GM18499 (cell line): ENCODE results near the gene KATNAL1.

Source experiments
- ATAC-seq: cut with Tn5 transposase; IDR thresholded peaks from one replicate; pipeline ENCODE4 v1.9.1; 2021; ENCODE audit warnings: moderate number of reproducible peaks; ENCODE audit not compliant: insufficient read depth, unreplicated experiment

KATNAL1 gene

GRCh38 chr13:30307194-30307970 is at the start of gene KATNAL1:
TSS of gene KATNAL1 (minus strand) at chr13:30307551. CDS start at chr13:30283777, 23,774 bp downstream.
- peak; percentile 31 for ATAC-seq

- no peak for ATAC-seq
These were observed 48.5 kb upstream of the KATNAL1 start for GRCh38 chr13:30355839-30356238.

- ATAC-seq, result no peak
These were observed 48.0 kb upstream of the KATNAL1 start for GRCh38 chr13:30355384-30355699.

GRCh38 chr13:30354493-30355383 is 47.4 kb upstream of the KATNAL1 start:
- ATAC-seq, result no peak

- ATAC-seq, result no peak
These were observed 46.3 kb upstream of the KATNAL1 start for GRCh38 chr13:30353471-30354215.

GRCh38 chr13:30353060-30353459 is 45.7 kb upstream of the KATNAL1 start:
- no peak for ATAC-seq

GRCh38 chr13:30352121-30352520 is 44.8 kb upstream of the KATNAL1 start:
- no peak for ATAC-seq

GRCh38 chr13:30346789-30347167 is 39.4 kb upstream of the KATNAL1 start:
- ATAC-seq, result no peak

- ATAC-seq, result no peak
These were observed 38.9 kb upstream of the KATNAL1 start for GRCh38 chr13:30346153-30346788.

- no peak for ATAC-seq
These were observed 38.2 kb upstream of the KATNAL1 start for GRCh38 chr13:30345426-30346100.

- no peak for ATAC-seq
These were observed 34.6 kb upstream of the KATNAL1 start for GRCh38 chr13:30341815-30342570.

- no peak for ATAC-seq
These were observed 33.2 kb upstream of the KATNAL1 start for GRCh38 chr13:30340331-30341250.

GRCh38 chr13:30339738-30340330 is 32.5 kb upstream of the KATNAL1 start:
- no peak for ATAC-seq

- no peak for ATAC-seq
These were observed 31.6 kb upstream of the KATNAL1 start for GRCh38 chr13:30338952-30339351.

GRCh38 chr13:30338331-30338851 is 31.0 kb upstream of the KATNAL1 start:
- ATAC-seq, result no peak

- ATAC-seq, result no peak
These were observed 29.8 kb upstream of the KATNAL1 start for GRCh38 chr13:30337061-30337610.
